Subcutaneous abdominal adipose tissue (tissue), 5 donors: ENCODE data around the gene GMCL2.

Experiments
- H3K27ac ChIP-seq: one replicate; pipeline ENCODE4 v1.7.0; 2013; ENCODE audit warnings: low read depth, mild to moderate bottlenecking, inconsistent platforms, low read length, moderate library complexity
- H3K27me3 ChIP-seq, 5 donors: one replicate each; pipeline ENCODE4 v1.7.0; 2013; ENCODE audit warnings: low read length in 5 of 5, inconsistent platforms in 1 of 5; ENCODE audit not compliant: control insufficient read depth in 5 of 5, insufficient read depth in 4 of 5
- H3K36me3 ChIP-seq, 5 donors: one replicate each; pipeline ENCODE4 v1.7.0; 2013; ENCODE audit warnings: low read length in 5 of 5; ENCODE audit not compliant: control insufficient read depth in 5 of 5, insufficient read depth in 5 of 5
- H3K4me1 ChIP-seq, 5 donors: one replicate each; pipeline ENCODE4 v1.7.0; 2013; ENCODE audit warnings: low read length in 5 of 5, mild to moderate bottlenecking in 3 of 5, moderate library complexity in 1 of 5; ENCODE audit not compliant: control insufficient read depth in 5 of 5, insufficient read depth in 5 of 5
- H3K4me3 ChIP-seq, 5 donors: one replicate each; pipeline ENCODE4 v1.7.0; 2013; ENCODE audit warnings: low read length in 5 of 5, low read depth in 1 of 5
- H3K9ac ChIP-seq, 5 donors: one replicate each; pipeline ENCODE4 v1.7.0; 2013; ENCODE audit warnings: low read length in 5 of 5, mild to moderate bottlenecking in 4 of 5, moderate library complexity in 3 of 5
- H3K9me3 ChIP-seq, 5 donors: one replicate each; pipeline ENCODE4 v1.7.0; 2013; ENCODE audit warnings: low read length in 5 of 5; ENCODE audit not compliant: control insufficient read depth in 5 of 5
- donor health status: healthy.
- donor health status: healthy.
- donor health status: healthy.
- donor health status: healthy.
- donor health status: healthy.

Gene GMCL2

DNA sequence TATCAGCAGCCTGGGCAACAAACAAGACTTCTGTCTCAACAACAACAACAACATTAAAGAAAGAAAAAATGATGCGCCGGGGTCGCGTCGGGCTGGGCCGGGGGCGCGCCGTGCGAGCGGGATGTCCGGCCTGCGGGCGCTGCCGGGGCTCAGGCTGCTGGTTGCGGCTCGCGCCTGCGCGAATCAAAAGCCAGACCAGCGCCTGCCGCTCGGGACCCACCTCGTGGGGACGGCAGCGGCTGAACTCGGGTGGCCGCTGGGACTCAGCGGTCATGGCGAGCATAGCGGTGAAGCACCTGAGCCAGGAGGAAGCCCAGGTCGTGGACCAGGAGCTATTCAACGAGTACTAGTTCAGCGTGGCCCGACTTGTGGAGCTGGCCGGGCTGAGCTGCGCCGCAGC, 21.6 kb downstream of the GMCL2 start:
- peaks cover 11 to 21% (median 17%) of the 10 kb centered on the region in 5 donors for H3K27me3 ChIP-seq
- H3K4me1 ChIP-seq = peaks cover 0 to 7% (median 6%) of the 10 kb centered on the region in 5 donors
- H3K4me3 ChIP-seq = no peak overlapping the region
- H3K9me3 ChIP-seq = no peaks in the 10 kb centered on the region
- H3K27ac ChIP-seq = no peak overlapping the region
- no peaks in the 10 kb centered on the region for H3K36me3 ChIP-seq
- no peak overlapping the region for H3K9ac ChIP-seq

DNA sequence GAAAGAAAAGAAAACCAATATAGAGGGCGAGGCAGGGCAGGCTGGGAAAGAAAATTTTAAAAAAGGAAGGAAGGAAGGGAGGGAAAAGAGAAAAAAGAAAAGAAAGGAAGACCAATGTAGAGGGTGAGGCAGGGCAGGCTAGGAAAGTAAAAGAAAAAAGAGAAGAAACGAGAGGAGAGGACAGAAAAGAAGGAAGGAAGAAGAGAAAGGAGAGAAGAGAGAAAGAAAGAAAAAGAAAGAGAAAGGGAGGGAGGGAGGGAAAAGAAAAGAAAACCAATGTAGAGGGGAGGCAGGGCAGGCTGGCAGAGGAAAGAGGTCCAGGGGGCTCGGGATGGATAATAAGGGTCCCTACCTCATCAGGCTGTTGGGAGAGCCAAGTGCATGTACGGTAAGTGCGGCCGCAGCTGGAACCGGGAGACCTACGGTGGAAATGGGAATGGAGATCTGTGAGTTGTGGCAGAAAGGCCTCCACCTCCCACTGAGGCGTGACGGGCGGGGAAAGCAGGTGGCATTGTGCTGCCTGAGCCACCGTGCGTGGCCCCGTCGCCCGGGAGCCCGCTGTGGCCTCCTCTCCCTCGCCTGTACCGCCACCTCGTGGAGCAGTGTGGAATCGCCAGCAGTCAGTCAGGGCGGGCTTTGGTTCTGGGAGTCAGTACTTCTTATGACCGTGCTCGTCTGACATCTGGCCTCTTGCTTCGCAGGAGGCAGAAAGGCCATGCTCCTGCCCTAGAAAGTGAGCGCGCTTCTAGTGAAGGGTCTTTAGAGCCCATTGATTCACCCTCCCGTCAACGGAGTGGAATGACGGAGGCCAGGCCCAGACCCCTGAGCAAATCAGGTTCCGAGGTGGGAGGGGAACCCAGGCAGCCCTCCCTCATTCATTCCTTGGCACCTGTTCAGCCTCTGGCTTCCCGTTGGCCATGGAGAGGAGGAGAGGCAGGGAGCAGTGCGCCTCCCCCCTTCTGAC, 23.1 kb downstream of the GMCL2 start:
- H3K4me1 ChIP-seq = peaks cover 0 to 7% (median 6%) of the 10 kb centered on the region in 5 donors
- no peaks in the 10 kb centered on the region for H3K36me3 ChIP-seq
- peaks cover 11 to 21% (median 17%) of the 10 kb centered on the region in 5 donors for H3K27me3 ChIP-seq
- no peak overlapping the region for H3K9ac ChIP-seq
- no peak overlapping the region for H3K27ac ChIP-seq
- no peaks in the 10 kb centered on the region for H3K9me3 ChIP-seq
- peak overlapping the region in 3 of 5 donors; percentile 13 to 47 (median 23) for H3K4me3 ChIP-seq

DNA sequence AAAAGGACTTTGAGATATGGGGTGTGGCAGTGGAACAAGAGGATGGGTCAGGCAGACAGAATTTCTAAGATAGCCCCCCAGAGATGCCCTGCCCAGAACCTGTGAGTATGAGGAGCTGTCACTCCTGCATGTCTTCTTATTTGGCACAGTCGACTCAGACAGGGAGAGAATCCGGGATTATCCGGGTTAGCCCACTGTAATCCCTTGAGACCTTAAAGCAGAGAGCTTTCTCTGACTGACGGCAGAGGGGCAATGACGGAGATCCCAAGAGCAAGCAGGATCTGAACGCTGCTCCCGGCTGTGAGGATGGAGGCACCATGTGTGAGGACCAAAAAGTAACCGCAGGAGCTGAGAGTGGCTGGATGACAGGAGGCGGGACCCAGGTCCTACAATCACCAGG, 24.7 kb downstream of the GMCL2 start:
- Histone ChIP-seq H3K9ac (no peak overlapping the region), H3K9me3 (no peaks in the 10 kb centered on the region), H3K36me3 (no peaks in the 10 kb centered on the region), H3K4me1 (peaks cover 0 to 7% (median 6%) of the 10 kb centered on the region in 5 donors), H3K27me3 (peaks cover 11 to 21% (median 17%) of the 10 kb centered on the region in 5 donors), H3K27ac (no peak overlapping the region), H3K4me3 (no peak overlapping the region)

DNA sequence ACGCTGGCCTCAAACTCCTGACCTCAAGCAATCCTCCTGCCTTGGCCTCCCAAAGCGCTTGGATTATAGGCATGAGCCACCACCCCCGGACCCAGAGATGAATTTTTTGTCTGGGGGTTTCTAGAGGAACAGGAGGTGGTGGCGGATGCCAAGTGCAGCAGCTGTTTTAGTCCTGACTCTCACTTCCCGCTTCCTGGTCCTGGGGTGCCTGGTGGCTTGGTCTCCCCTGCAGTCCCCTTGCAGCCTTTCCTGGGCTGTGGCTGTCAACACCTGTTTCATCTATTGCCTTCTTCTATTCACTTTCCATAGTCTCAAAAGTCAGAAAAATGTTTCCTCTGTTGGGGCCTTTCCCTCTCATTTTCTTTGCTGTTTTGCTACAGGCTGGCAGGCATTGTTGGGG, 27.0 kb downstream of the GMCL2 start:
- no peaks in the 10 kb centered on the region for H3K36me3 ChIP-seq
- H3K4me3 ChIP-seq = no peak overlapping the region
- no peaks in the 10 kb centered on the region for H3K9me3 ChIP-seq
- H3K9ac ChIP-seq = no peak overlapping the region
- H3K27ac ChIP-seq = no peak overlapping the region
- peaks cover 0 to 7% (median 6%) of the 10 kb centered on the region in 5 donors for H3K4me1 ChIP-seq
- H3K27me3 ChIP-seq = peaks cover 4 to 13% (median 11%) of the 10 kb centered on the region in 5 donors

DNA sequence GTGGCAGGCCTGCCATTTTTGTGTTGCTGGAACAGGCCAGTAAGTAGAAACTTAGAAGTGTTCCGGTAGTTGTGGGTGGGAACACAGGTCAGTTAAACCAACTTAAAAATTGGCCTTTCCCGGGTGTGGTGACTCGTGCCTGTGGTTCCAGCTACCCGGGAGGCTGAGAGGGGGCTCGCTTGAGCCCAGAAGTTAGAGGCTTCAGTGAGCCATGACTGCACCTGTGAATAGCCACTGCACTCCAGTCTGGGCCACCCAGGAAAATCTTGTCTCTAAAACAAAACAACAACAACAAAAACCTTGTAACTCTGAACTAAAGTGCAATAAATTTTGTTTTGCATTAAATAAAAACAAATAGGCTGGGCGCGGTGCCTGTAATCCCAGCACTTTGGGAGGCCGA, 32.1 kb downstream of the GMCL2 start:
- no peak overlapping the region for H3K27ac ChIP-seq
- no peak overlapping the region for H3K4me3 ChIP-seq
- H3K36me3 ChIP-seq = peaks cover 0 to 12% (median 11%) of the 10 kb centered on the region in 5 donors
- no peaks in the 10 kb centered on the region for H3K9me3 ChIP-seq
- peaks cover 0 to 26% (median 19%) of the 10 kb centered on the region in 5 donors for H3K4me1 ChIP-seq
- H3K9ac ChIP-seq = no peak overlapping the region
- H3K27me3 ChIP-seq = no peaks in the 10 kb centered on the region

DNA sequence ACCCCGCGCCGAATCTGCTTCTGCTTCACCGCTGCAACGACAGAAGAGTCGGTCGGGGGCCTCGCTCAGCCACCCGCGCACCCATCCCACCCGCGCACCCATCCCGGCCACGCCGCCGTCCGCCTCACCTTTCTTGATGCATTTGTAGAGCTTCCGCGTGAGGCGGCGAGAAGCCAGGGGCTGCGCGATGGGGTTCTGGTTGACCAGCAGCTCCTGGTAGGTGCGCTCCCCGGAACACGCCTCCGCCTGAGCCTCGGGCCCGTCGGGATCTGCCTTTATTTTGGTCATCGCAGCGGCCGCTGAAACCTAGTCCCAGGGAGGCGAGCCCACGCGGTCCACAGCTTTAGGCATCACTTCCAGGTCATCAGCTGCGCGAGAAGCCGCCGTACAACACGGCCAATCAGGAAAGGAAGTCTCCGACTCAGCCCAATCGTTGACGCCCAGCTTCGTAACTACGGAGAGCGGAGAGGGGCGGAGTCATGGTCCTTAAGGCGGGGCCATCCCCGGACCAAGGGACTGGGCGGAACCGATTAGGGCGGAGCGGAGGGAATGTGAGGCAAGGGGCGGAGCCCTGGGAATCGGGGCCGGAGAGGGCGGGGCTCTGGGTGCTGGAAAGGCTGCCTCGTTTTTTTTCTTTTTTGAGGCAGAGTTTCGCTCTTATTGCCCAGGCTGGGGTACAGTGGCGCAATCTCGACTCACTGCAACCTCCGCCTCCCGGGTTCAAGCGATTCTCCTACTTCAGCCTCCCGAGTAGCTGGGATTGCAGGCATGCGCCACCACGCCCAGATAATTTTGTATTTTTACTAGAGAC, 33.4 kb downstream of the GMCL2 start, which contains the start of gene NHP2:
Gene NHP2, minus strand, starts transcription at position 356 of the 811 bp plus-strand sequence. Its CDS starts 68 bp downstream, at position 288.
- H3K9ac ChIP-seq = peak within 1 kb of the TSS; percentile 69 to 87 (median 82)
- H3K4me1 ChIP-seq = peaks cover 0 to 26% (median 19%) of the 10 kb centered on the region in 5 donors
- peak within 1 kb of the TSS; percentile 76 to 85 (median 81) for H3K4me3 ChIP-seq
- no peaks in the 10 kb centered on the region for H3K9me3 ChIP-seq
- H3K27ac ChIP-seq = peak within 1 kb of the TSS; percentile 65
- no peaks in the 10 kb centered on the region for H3K27me3 ChIP-seq
- H3K36me3 ChIP-seq = peaks cover 0 to 26% (median 24%) of the 10 kb centered on the region in 5 donors

DNA sequence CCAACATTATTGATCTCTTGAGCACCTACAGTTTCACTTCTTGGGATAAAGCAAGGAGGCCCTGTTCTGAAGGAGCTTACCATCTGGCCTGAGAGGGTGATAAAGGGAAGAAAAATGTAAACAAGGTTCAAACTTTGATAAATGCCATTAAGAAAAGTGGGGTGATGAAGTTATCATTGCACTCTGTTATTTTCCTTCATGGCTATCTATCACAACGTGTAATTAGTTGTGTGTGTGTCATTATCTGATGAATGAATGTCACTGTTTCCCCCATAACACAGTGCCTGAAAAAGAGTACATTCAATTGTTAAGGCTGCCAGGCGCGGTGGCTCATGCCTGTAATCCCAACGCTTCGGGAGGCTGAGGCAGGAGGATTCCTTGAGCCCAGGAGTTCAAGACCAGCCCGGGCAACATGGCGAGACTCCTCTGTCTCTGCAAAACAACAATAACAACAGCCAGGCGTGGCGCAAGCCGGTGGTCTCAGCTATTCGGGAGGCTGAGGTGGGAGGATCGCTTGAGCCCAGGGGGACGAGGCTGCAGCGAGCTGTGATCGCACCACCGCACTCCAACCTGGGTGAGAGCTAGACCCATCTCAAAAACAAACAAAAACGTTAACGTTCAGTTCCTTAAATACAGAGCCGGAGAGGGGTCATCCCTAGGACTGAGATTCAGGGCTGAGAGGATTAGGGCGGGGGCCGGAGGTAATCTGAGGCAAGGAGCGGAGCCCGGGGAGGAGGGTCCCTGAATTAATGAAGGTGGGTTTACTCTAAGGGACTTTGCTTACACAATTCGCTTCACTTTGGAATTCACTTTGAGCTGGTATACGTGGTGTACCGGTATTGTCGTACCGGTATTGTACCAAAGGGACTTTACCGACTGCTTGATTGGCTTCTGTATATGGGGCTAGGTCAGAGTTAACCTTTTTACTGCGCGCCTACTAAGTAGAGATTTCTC, 34.4 kb downstream of the GMCL2 start:
- Histone ChIP-seq H3K27ac (peak overlapping the region; percentile 65), H3K4me1 (peaks cover 0 to 26% (median 19%) of the 10 kb centered on the region in 5 donors)

DNA sequence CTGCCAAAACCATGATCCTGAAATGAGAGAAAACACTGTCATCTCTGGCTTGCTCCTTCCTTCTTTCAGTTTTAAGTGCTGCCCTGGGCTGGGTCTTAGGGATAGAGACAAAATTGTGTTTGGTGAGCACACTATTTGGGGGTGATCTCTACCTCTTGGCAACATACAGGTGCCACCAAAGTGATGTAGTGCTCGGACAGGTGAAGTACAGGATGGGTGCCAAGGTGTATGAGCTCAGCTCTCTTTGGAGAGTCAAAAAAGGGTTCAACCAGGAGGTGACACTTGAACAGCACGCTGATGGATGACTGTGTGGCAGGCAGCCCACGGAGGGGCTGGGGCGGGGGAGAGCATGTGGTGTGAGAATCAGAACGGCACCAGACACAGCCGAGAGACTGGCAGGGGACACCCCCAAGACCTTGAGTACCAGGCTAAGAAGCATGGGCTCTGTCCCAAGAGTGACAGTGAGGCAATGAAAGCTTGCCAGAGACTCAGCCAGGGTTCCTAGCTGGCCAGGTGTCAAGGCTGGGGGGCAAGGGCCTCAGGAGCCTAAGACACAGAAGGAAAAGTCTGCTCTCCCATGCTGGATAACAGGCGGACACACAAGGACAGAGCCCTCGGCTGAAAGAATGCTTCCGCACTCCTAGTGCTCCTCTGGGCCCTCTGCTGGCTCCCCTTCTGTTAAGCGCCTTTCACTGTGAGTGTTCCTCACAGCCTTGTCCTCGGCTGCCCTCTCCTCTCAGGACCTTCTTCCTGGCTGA, 36.0 kb downstream of the GMCL2 start:
- peaks cover 0 to 51% (median 50%) of the 10 kb centered on the region in 5 donors for H3K36me3 ChIP-seq
- H3K27me3 ChIP-seq = no peaks in the 10 kb centered on the region
- peak overlapping the region in 2 of 5 donors; percentile 21 to 68 for H3K9ac ChIP-seq
- H3K9me3 ChIP-seq = no peaks in the 10 kb centered on the region
- H3K27ac ChIP-seq = no peak overlapping the region
- H3K4me1 ChIP-seq = peaks cover 0 to 26% (median 19%) of the 10 kb centered on the region in 5 donors
- H3K4me3 ChIP-seq = no peak overlapping the region

More for the DNA sequence above, 34.4 kb downstream of the GMCL2 start:
- peaks cover 0 to 35% (median 34%) of the 10 kb centered on the region in 5 donors for H3K36me3 ChIP-seq
- no peaks in the 10 kb centered on the region for H3K9me3 ChIP-seq
- no peaks in the 10 kb centered on the region for H3K27me3 ChIP-seq
- peak overlapping the region; percentile 69 to 87 (median 82) for H3K9ac ChIP-seq
- H3K4me3 ChIP-seq = peak overlapping the region; percentile 76 to 85 (median 81)
